Neural progenitor cell (in vitro differentiated cells): ENCODE results near the gene SH2D4B.

ENCODE experiments used
- CTCF ChIP-seq: fragments of 200-600 bp; sonication (generic); IDR thresholded peaks from 2 replicates; pipeline ENCODE4 v1.5.1; 2017; ENCODE audit warnings: antibody characterized with exemption, mild to moderate bottlenecking
- EZH2 ChIP-seq: fragments of 200-600 bp; sonication (generic); IDR thresholded peaks from 2 replicates; pipeline ENCODE4 v1.6.1; 2017; ENCODE audit warnings: antibody characterized with exemption, mild to moderate bottlenecking, moderate library complexity
- EZH2phosphoT487 ChIP-seq: fragments of 200-600 bp; sonication (generic); IDR thresholded peaks from 2 replicates; pipeline ENCODE4 v1.6.1; 2017; ENCODE audit warnings: antibody characterized with exemption

- no peak for TF ChIP-seq CTCF
- no peak for TF ChIP-seq EZH2phosphoT487
- no peak for TF ChIP-seq EZH2
Measured at GRCh38 chr10:80608706-80609105, 71.0 kb downstream of the SH2D4B start.
